Measurements from ENCODE around the gene KANSL3. TPM values are rescaled to one million over a fixed set of nuclear protein-coding genes. Genes with fewer than 3 reads are reported as not detected.

The KANSL3 gene
- total and polyA plus RNA-seq, 2 experiments from 2014 or later = 8.9 to 31.4 TPM

- Histone ChIP-seq H3F3A (replicated peaks; ENCODE audit: low read depth) (no peaks in the 10 kb centered on the region), H3K27me3 (ENCODE audit: insufficient read depth) (no peaks in the 10 kb centered on the region), H3K9me2 (ENCODE audit: insufficient read depth) (no peaks in the 10 kb centered on the region), H4K20me1 (replicated peaks; ENCODE audit: insufficient read depth) (no peaks in the 10 kb centered on the region), H3K4me3 (no peak overlapping the region), H3K4me1 (ENCODE audit: insufficient read depth) (no peaks in the 10 kb centered on the region), H3K79me2 (replicated peaks; ENCODE audit: insufficient read depth) (no peaks in the 10 kb centered on the region), H2AFZ (no peak overlapping the region), H3K27ac (ENCODE audit: low read depth) (no peak overlapping the region), H3K4me2 (no peak overlapping the region), H3K36me3 (ENCODE audit: insufficient read depth) (no peaks in the 10 kb centered on the region)
- Mint-ChIP-seq H3K4me1 (peaks cover 15% of the 10 kb centered on the region), H3K27ac (no peak overlapping the region), H3K4me3 (no peak overlapping the region; the same call in 2 of the 3 replicates), H3K27me3 (ENCODE audit: insufficient read depth, low read depth, poor library complexity) (peaks cover 4% of the 10 kb centered on the region), H3K9me3 (no peaks in the 10 kb centered on the region), H3K36me3 (ENCODE audit: low read depth) (no peaks in the 10 kb centered on the region)
- ATAC-seq = no peak
- TF ChIP-seq EZH2 (IDR thresholded peaks at IDR 0.05; ENCODE audit: low read depth, unreplicated experiment) (no peak), EZH2phosphoT487 (IDR thresholded peaks at IDR 0.05; ENCODE audit: unreplicated experiment) (no peak), NANOG (IDR thresholded peaks at IDR 0.05; ENCODE audit: borderline replicate concordance) (no peak), JUNB (IDR thresholded peaks at IDR 0.05; ENCODE audit: unreplicated experiment) (no peak), POLR2AphosphoS5 (IDR thresholded peaks at IDR 0.05; ENCODE audit: low read depth) (no peak), ETS1 (IDR thresholded peaks at IDR 0.05) (no peak), REST (IDR thresholded peaks at IDR 0.05; ENCODE audit: unreplicated experiment) (no peak), ZNF462 (CRISPR knock-in tag; IDR thresholded peaks at IDR 0.05) (no peak), ZNF114 (CRISPR knock-in tag; IDR thresholded peaks at IDR 0.05) (no peak), STAT1 (IDR thresholded peaks at IDR 0.05; ENCODE audit: unreplicated experiment) (no peak), ZNF331 (CRISPR knock-in tag; IDR thresholded peaks at IDR 0.05; ENCODE audit: low read depth) (no peak), CREB1 (CRISPR knock-in tag; IDR thresholded peaks at IDR 0.05; ENCODE audit: low read depth) (no peak), CTCF (conservative IDR thresholded peaks at IDR 0.05; ENCODE audit: low read depth in 2 of 2) (no peak)
- no peak for DNase-seq (ENCODE audit: low spot score)
These were observed 46.1 kb upstream of the KANSL3 start for GRCh38 chr2:96683972-96684820.
